ENCODE measurements around the gene SALL4.

SALL4 gene

DNA sequence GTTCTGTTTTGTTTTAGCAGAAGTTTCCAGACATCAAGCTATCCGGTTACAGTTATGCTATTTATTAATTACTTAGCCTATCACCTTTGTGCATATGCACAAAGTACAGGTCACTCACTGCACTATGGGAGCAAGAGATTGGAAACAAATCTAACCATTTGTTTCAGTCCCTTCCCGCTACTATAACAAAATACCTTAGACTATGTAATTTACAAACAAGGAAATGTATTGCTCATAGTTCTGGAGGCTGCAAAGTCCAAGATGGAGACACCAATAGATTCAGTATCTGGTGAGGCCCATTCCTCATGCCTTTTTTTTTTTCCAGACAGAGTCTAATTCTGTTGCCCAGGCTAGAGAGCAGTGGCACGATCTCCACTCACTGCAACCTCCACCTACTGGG is 69.3 kb downstream of the SALL4 start:
- no peak for DNase-seq (ENCODE audit: low read depth in 1 of 2, low spot score in 1 of 2)
- no peaks in the 10 kb centered on the region for H3K27me3 ChIP-seq (ENCODE audit: insufficient read depth, poor library complexity, severe bottlenecking)
- no peak overlapping the region for H3K27ac ChIP-seq (replicated peaks)
- no peak overlapping the region for H3K4me3 ChIP-seq (replicated peaks; ENCODE audit: insufficient read depth, low read length)
- TF ChIP-seq REST (IDR thresholded peaks at IDR 0.05; ENCODE audit: insufficient replicate concordance, low read depth) (no peak), SPI1 (IDR thresholded peaks at IDR 0.05; ENCODE audit: borderline replicate concordance, low read depth) (no peak), GABPA (IDR thresholded peaks at IDR 0.05; ENCODE audit: low read depth) (no peak), CTCF (IDR thresholded peaks at IDR 0.05; ENCODE audit: insufficient read depth, low read length) (no peak), POLR2AphosphoS5 (IDR thresholded peaks at IDR 0.05; ENCODE audit: low read depth) (no peak)

All from HL-60 (cell line).